CD14-positive monocyte (primary cell): ENCODE data around the gene RPL15. TPM values are rescaled to one million over a fixed set of nuclear protein-coding genes. Genes with fewer than 3 reads are reported as not detected.
"Not testable (repeated sequence)": the region's sequence is repeated elsewhere in the genome, so short reads cannot be mapped to it uniquely, and the experiment has no call there.

ENCODE experiments used
- DNase-seq, 3 donors: peaks; one replicate each; pipeline ENCODE4 v3.0.0-alpha.2; 2011 to 2022
- H2AFZ ChIP-seq: 2 replicates; pipeline ENCODE4 v1.6.0; 2012; ENCODE audit warnings: mild to moderate bottlenecking, low read depth, low read length, inconsistent platforms; ENCODE audit not compliant: insufficient read depth, poor library complexity, severe bottlenecking
- H3K27ac ChIP-seq, 2 donors: 1 replicate in 1 of 2; 2 replicates in 1 of 2; pipeline ENCODE4 v1.5.1; 2012 to 2013; ENCODE audit warnings: low read length in 2 of 2, control low read depth in 1 of 2, inconsistent platforms in 1 of 2, low read depth in 1 of 2, mild to moderate bottlenecking in 1 of 2
- H3K27me3 ChIP-seq, 2 donors: one replicate each; pipeline versions ENCODE4 v1.6.0 to v1.6.1; 2011 to 2013; ENCODE audit warnings: low read length in 2 of 2; ENCODE audit not compliant: control insufficient read depth in 2 of 2, insufficient read depth in 2 of 2
- H3K36me3 ChIP-seq, 2 donors: replicated peaks in 1 of 2; 1 replicate in 1 of 2; 2 replicates in 1 of 2; pipeline versions ENCODE4 v1.5.1 to v1.6.1; 2012 to 2013; ENCODE audit warnings: low read length in 2 of 2, control low read depth in 1 of 2, inconsistent platforms in 1 of 2, mild to moderate bottlenecking in 1 of 2; ENCODE audit not compliant: insufficient read depth in 2 of 2, control insufficient read depth in 1 of 2
- H3K4me1 ChIP-seq, 2 donors: 1 replicate in 1 of 2; 2 replicates in 1 of 2; pipeline versions ENCODE4 v1.5.1 to v1.6.1; 2012 to 2013; ENCODE audit warnings: low read length in 2 of 2, control low read depth in 1 of 2, inconsistent platforms in 1 of 2, mild to moderate bottlenecking in 1 of 2, moderate library complexity in 1 of 2; ENCODE audit not compliant: insufficient read depth in 2 of 2, control insufficient read depth in 1 of 2
- H3K4me2 ChIP-seq: replicated peaks from 2 replicates; pipeline ENCODE3; 2012; ENCODE audit warnings: low read length, moderate library complexity, mild to moderate bottlenecking; ENCODE audit not compliant: poor library complexity, severe bottlenecking; ENCODE audit errors: extremely low read depth
- H3K4me3 ChIP-seq, 3 experiments: fragments of 200-600 bp in 1 of 3; sonication (generic) in 1 of 3; replicated peaks in 1 of 3; 1 replicate in 2 of 3; 2 replicates in 1 of 3; pipeline ENCODE4 v1.5.1; 2011 to 2013; ENCODE audit warnings: low read length in 3 of 3, mild to moderate bottlenecking in 3 of 3, control low read depth in 2 of 3, low read depth in 2 of 3, inconsistent platforms in 1 of 3, moderate library complexity in 1 of 3
- H3K79me2 ChIP-seq: 2 replicates; pipeline ENCODE4 v1.6.0; 2012; ENCODE audit warnings: mild to moderate bottlenecking, control low read depth, inconsistent platforms, low read length, moderate library complexity; ENCODE audit not compliant: insufficient read depth
- H3K9ac ChIP-seq: 2 replicates; pipeline ENCODE4 v1.6.0; 2017; ENCODE audit warnings: low read length, mild to moderate bottlenecking; ENCODE audit not compliant: insufficient read depth, poor library complexity, severe bottlenecking
- H3K9me3 ChIP-seq, 2 donors: replicated peaks in 1 of 2; 1 replicate in 1 of 2; 2 replicates in 1 of 2; pipeline versions ENCODE4 v1.5.1 to v1.6.1; 2012 to 2013; ENCODE audit warnings: low read length in 2 of 2, control low read depth in 1 of 2; ENCODE audit not compliant: control insufficient read depth in 1 of 2, insufficient read depth in 1 of 2
- H4K20me1 ChIP-seq: 2 replicates; pipeline ENCODE4 v1.6.0; 2012; ENCODE audit warnings: mild to moderate bottlenecking, low read length, control low read depth, moderate library complexity; ENCODE audit not compliant: insufficient read depth
- H3K27ac Mint-ChIP-seq, 7 donors: one replicate each; pipeline ENCODE4 v1.8.0; 2020; ENCODE audit warnings: mild to moderate bottlenecking in 7 of 7, mixed read lengths in 7 of 7, moderate library complexity in 6 of 7, inconsistent platforms in 2 of 7
- H3K27me3 Mint-ChIP-seq, 3 donors: one replicate each; pipeline ENCODE4 v1.8.0; 2021 to 2022; ENCODE audit warnings: low read depth in 3 of 3, mild to moderate bottlenecking in 3 of 3, mixed read lengths in 3 of 3, moderate library complexity in 3 of 3, inconsistent platforms in 1 of 3
- H3K36me3 Mint-ChIP-seq, 2 donors: one replicate each; pipeline ENCODE4 v1.8.0; 2020; ENCODE audit warnings: mixed read lengths in 2 of 2, inconsistent platforms in 1 of 2, mild to moderate bottlenecking in 1 of 2
- H3K4me1 Mint-ChIP-seq: one replicate; pipeline ENCODE4 v1.8.0; 2020; ENCODE audit warnings: mild to moderate bottlenecking, mixed read lengths
- H3K4me3 Mint-ChIP-seq, 2 donors: one replicate each; pipeline ENCODE4 v1.8.0; 2020; ENCODE audit warnings: mild to moderate bottlenecking in 2 of 2, mixed read lengths in 2 of 2, moderate library complexity in 1 of 2
- H3K9me3 Mint-ChIP-seq, 7 donors: one replicate each; pipeline ENCODE4 v1.8.0; 2020 to 2022; ENCODE audit warnings: mixed read lengths in 7 of 7, mild to moderate bottlenecking in 6 of 7, moderate library complexity in 6 of 7, inconsistent platforms in 2 of 7
- CTCF ChIP-seq: fragments of 200-600 bp; IDR thresholded peaks from one replicate; pipeline ENCODE4 v1.8.0; 2022; ENCODE audit warnings: antibody characterized with exemption, mild to moderate bottlenecking
- WGBS: methylation state at CpG from one replicate; pipeline ENCODE4 v1.1.5; 2013; ENCODE audit warnings: missing lambda C conversion rate; ENCODE audit not compliant: insufficient coverage; 5-methylcytosine and 5-hydroxymethylcytosine counted together
- intact Hi-C, 2 donors: fragments of 100-400 bp; cut with micrococcal nuclease; formaldehyde crosslinking; loops; one replicate each; pipeline versions ENCODE4 v1.15.0 to v1.15.1; 2023
- polyA plus RNA-seq, 3 donors: library from polyadenylated mRNA; depleted of rRNA in 1 of 3; unstranded in 2 of 3; stranded (reverse) in 1 of 3; fragments of 300-500 nt in 2 of 3; fragments of >200 nt in 1 of 3; fragmentation: Illumina TruSeq in 2 of 3; gene quantifications; 1 replicate in 2 of 3; 2 replicates in 1 of 3; pipeline ENCODE4 v1.2.3, GENCODE V29; 2012 to 2021

The RPL15 gene
- polyA plus RNA-seq, 3 donors = 2,510 to 3,161 (median 2,781) TPM

- no peak overlapping the region for H3K4me3 ChIP-seq
- Mint-ChIP-seq H3K4me3 (no peak overlapping the region), H3K27ac (peak overlapping the region in 1 of 7 donors; percentile 30), H3K4me1 (peaks cover 8% of the 10 kb centered on the region), H3K27me3 (no peaks in the 10 kb centered on the region), H3K9me3 (peaks cover 0 to 3% (median 0%) of the 10 kb centered on the region in 7 donors), H3K36me3 (peaks cover 11 to 13% of the 10 kb centered on the region in 2 donors)
- no peak for TF ChIP-seq CTCF
- no peaks in the 10 kb centered on the region for H3K9me3 ChIP-seq
- WGBS = no CpG with 5 or more reads among the region's 1 CpG
- DNase-seq = no peak
- no peaks in the 10 kb centered on the region for H3K4me1 ChIP-seq
- no peak overlapping the region for H3K4me2 ChIP-seq
- H3K27me3 ChIP-seq = no peaks in the 10 kb centered on the region
- H3K36me3 ChIP-seq = peaks cover 0 to 14% of the 10 kb centered on the region in 2 donors
- H4K20me1 ChIP-seq = peaks cover 74% of the 10 kb centered on the region
- peaks cover 48% of the 10 kb centered on the region for H3K79me2 ChIP-seq
- H3K9ac ChIP-seq = no peak overlapping the region
- no peak overlapping the region for H2AFZ ChIP-seq
- intact Hi-C loops = no loop called here
- H3K27ac ChIP-seq = no peak overlapping the region
Observed at GRCh38 chr3:23867838-23868237, 49.1 kb upstream of the RPL15 start.

- peaks cover 55% of the 10 kb centered on the region for H3K79me2 ChIP-seq
- no peaks in the 10 kb centered on the region for H3K27me3 ChIP-seq
Observed at GRCh38 chr3:23869977-23870662, 46.8 kb upstream of the RPL15 start.

GRCh38 chr3:23870663-23871043 is 46.3 kb upstream of the RPL15 start:
- H3K9ac ChIP-seq, H3K36me3 ChIP-seq, H3K4me1 ChIP-seq, H3K36me3 Mint-ChIP-seq, H3K27ac Mint-ChIP-seq, DNase-seq, H3K4me3 Mint-ChIP-seq, H3K27me3 ChIP-seq, intact Hi-C loops, H3K4me2 ChIP-seq, H3K4me3 ChIP-seq, H3K9me3 Mint-ChIP-seq, H3K9me3 ChIP-seq, H3K27me3 Mint-ChIP-seq, H3K27ac ChIP-seq, H2AFZ ChIP-seq: not testable (repeated sequence)
- H3K79me2 ChIP-seq = peaks cover 55% of the 10 kb centered on the region
- peaks cover 11% of the 10 kb centered on the region for H3K4me1 Mint-ChIP-seq
- no CpG with 5 or more reads among the region's 5 CpGs for WGBS
- peaks cover 72% of the 10 kb centered on the region for H4K20me1 ChIP-seq

More at GRCh38 chr3:23869977-23870662, 46.8 kb upstream of the RPL15 start:
- H3K9me3 Mint-ChIP-seq = peaks cover 0 to 3% (median 0%) of the 10 kb centered on the region in 7 donors
- peak overlapping the region in 2 of 7 donors; percentile 20 to 50 for H3K27ac Mint-ChIP-seq
- H3K36me3 Mint-ChIP-seq = peaks cover 2 to 5% of the 10 kb centered on the region in 2 donors
- WGBS = 100% methylated on average over 1 of the region's 4 CpGs
- no peak overlapping the region for H3K4me3 Mint-ChIP-seq
- Histone ChIP-seq H4K20me1 (peaks cover 72% of the 10 kb centered on the region), H3K9ac (no peak overlapping the region), H3K9me3 (no peaks in the 10 kb centered on the region), H3K4me2 (no peak overlapping the region), H2AFZ (no peak overlapping the region), H3K36me3 (peaks cover 0 to 8% of the 10 kb centered on the region in 2 donors), H3K27ac (no peak overlapping the region), H3K4me3 (no peak overlapping the region), H3K4me1 (no peaks in the 10 kb centered on the region)
- DNase-seq = no peak
- intact Hi-C loops = no loop called here
- TF ChIP-seq CTCF = no peak
- H3K4me1 Mint-ChIP-seq = peaks cover 12% of the 10 kb centered on the region
- H3K27me3 Mint-ChIP-seq = no peaks in the 10 kb centered on the region
